GM12878 (cell line): Measurements from ENCODE around the gene UMPS.

Experiments used
- BCL11A ChIP-seq: IDR thresholded peaks from 2 replicates; pipeline ENCODE4 v1.6.1; 2011; ENCODE audit warnings: low read depth, low read length
- CBX3 ChIP-seq: fragments of 200-600 bp; sonication (generic); IDR thresholded peaks from 2 replicates; pipeline ENCODE4 v1.6.1; 2016; ENCODE audit warnings: low read depth, borderline replicate concordance
- CTCF ChIP-seq, 3 experiments: IDR thresholded peaks in 2 of 3; conservative IDR thresholded peaks in 1 of 3; 2 replicates each; pipeline ENCODE4 v1.5.1; 2011; ENCODE audit warnings: low read depth in 3 of 3, low read length in 3 of 3, mild to moderate bottlenecking in 3 of 3, control low read depth in 2 of 3, moderate library complexity in 2 of 3, inconsistent platforms in 1 of 3, mixed read lengths in 1 of 3; ENCODE audit not compliant: control insufficient read depth in 2 of 3, insufficient read depth in 1 of 3; ENCODE audit errors: extremely low read depth in 1 of 3
- EZH2 ChIP-seq: IDR thresholded peaks from 2 replicates; pipeline ENCODE4 v1.6.1; 2012; ENCODE audit warnings: low read depth, mild to moderate bottlenecking, control low read depth, inconsistent platforms, low read length, borderline replicate concordance; ENCODE audit not compliant: control insufficient read depth
- PAX5 ChIP-seq: IDR thresholded peaks from 2 replicates; pipeline ENCODE4 v1.6.1; 2011; ENCODE audit warnings: low read depth, low read length, borderline replicate concordance
- PBX3 ChIP-seq: IDR thresholded peaks from 2 replicates; pipeline ENCODE4 v1.6.1; 2011; ENCODE audit warnings: mild to moderate bottlenecking, low read depth, low read length, moderate library complexity; ENCODE audit not compliant: insufficient replicate concordance
- POLR2A ChIP-seq: IDR thresholded peaks from 2 replicates; pipeline ENCODE4 v1.6.1; 2011; ENCODE audit warnings: low read depth, mild to moderate bottlenecking, low read length
- POU2F2 ChIP-seq: IDR thresholded peaks from 3 replicates; pipeline ENCODE4 v1.6.1; 2011; ENCODE audit warnings: low read depth, mild to moderate bottlenecking, low read length, borderline replicate concordance
- RAD21 ChIP-seq: IDR thresholded peaks from 2 replicates; pipeline ENCODE4 v1.6.1; 2011; ENCODE audit warnings: mild to moderate bottlenecking, low read depth, low read length, moderate library complexity; ENCODE audit not compliant: insufficient read depth
- RB1 ChIP-seq: fragments of 450-650 bp; formaldehyde crosslinking; IDR thresholded peaks from 2 replicates; pipeline ENCODE4 v1.6.1; 2017; ENCODE audit warnings: mild to moderate bottlenecking, borderline replicate concordance
- RCOR1 ChIP-seq: conservative IDR thresholded peaks from 2 replicates; pipeline ENCODE4 v1.6.1; 2012; ENCODE audit warnings: low read depth, low read length, improper control_type of control experiment
- RELA ChIP-seq: fragments of 450-650 bp; IDR thresholded peaks from 2 replicates; pipeline ENCODE4 v1.8.0; 2014; ENCODE audit warnings: borderline replicate concordance; ENCODE audit not compliant: partially characterized antibody
- RFX5 ChIP-seq: IDR thresholded peaks from 2 replicates; pipeline ENCODE4 v1.6.1; 2011; ENCODE audit warnings: low read depth, low read length, improper control_type of control experiment
- ZNF217 ChIP-seq: fragments of 450-650 bp; IDR thresholded peaks from 2 replicates; pipeline ENCODE4 v1.6.1; 2017; ENCODE audit warnings: antibody characterized with exemption, mild to moderate bottlenecking

- TF ChIP-seq RAD21: no peak
- no peak for TF ChIP-seq PBX3
- TF ChIP-seq EZH2: no peak
- TF ChIP-seq RFX5: no peak
- TF ChIP-seq BCL11A: no peak
- no peak for TF ChIP-seq CBX3
- TF ChIP-seq RB1: no peak
- TF ChIP-seq RCOR1: no peak
- TF ChIP-seq POU2F2: no peak
- TF ChIP-seq POLR2A: no peak
- TF ChIP-seq CTCF (IDR thresholded peaks at IDR 0.05 in 2 of 3, conservative IDR thresholded peaks at IDR 0.05 in 1 of 3; ENCODE audit: control insufficient read depth in 2 of 3, extremely low read depth in 1 of 3, insufficient read depth in 1 of 3, low read depth in 3 of 3, low read length in 3 of 3): no peak
- TF ChIP-seq ZNF217: no peak
- TF ChIP-seq RELA: no peak
- no peak for TF ChIP-seq PAX5
These were observed 58.0 kb downstream of the UMPS start for GRCh38 chr3:124788254-124788745.
